H9 (cell line): ENCODE data around the gene AFG1L. TPM values are rescaled to one million over a fixed set of nuclear protein-coding genes. Genes with fewer than 3 reads are reported as not detected.

Experiments used
- DNase-seq: peaks from one replicate; pipeline ENCODE4 v3.0.0-alpha.2; 2017
- H2AFZ ChIP-seq: one replicate; pipeline ENCODE4 v1.6.1; 2013; ENCODE audit warnings: mild to moderate bottlenecking, low read length, control low read depth, moderate library complexity
- H2AK5ac ChIP-seq: 2 replicates; pipeline ENCODE4 v1.6.1; 2013; ENCODE audit warnings: low read length, control low read depth, mixed read lengths; ENCODE audit not compliant: insufficient read length
- H2BK120ac ChIP-seq: one replicate; pipeline ENCODE4 v1.6.1; 2013; ENCODE audit warnings: low read depth, mild to moderate bottlenecking, low read length, control low read depth, inconsistent platforms; ENCODE audit not compliant: poor library complexity, severe bottlenecking
- H2BK12ac ChIP-seq: 2 replicates; pipeline ENCODE4 v1.6.1; 2013; ENCODE audit warnings: low read length, control low read depth, mixed read lengths, low read depth; ENCODE audit not compliant: insufficient read length
- H2BK15ac ChIP-seq: 2 replicates; pipeline ENCODE4 v1.6.1; 2013; ENCODE audit warnings: low read depth, low read length, control low read depth
- H2BK20ac ChIP-seq: one replicate; pipeline ENCODE4 v1.6.1; 2013; ENCODE audit warnings: low read depth, mild to moderate bottlenecking, low read length, control low read depth, inconsistent platforms; ENCODE audit not compliant: poor library complexity, severe bottlenecking
- H2BK5ac ChIP-seq: 2 replicates; pipeline ENCODE4 v1.6.1; 2013; ENCODE audit warnings: low read length, control low read depth, mixed read lengths; ENCODE audit not compliant: insufficient read length
- H3K14ac ChIP-seq: 2 replicates; pipeline ENCODE4 v1.6.1; 2013; ENCODE audit warnings: low read length, control low read depth; ENCODE audit not compliant: insufficient read depth
- H3K18ac ChIP-seq: 2 replicates; pipeline ENCODE4 v1.6.1; 2013; ENCODE audit warnings: low read depth, mild to moderate bottlenecking, mixed read lengths, low read length, control low read depth; ENCODE audit not compliant: insufficient read length
- H3K23ac ChIP-seq: 2 replicates; pipeline ENCODE4 v1.6.1; 2013; ENCODE audit warnings: low read length, control low read depth, mixed read lengths, low read depth; ENCODE audit not compliant: insufficient read length
- H3K23me2 ChIP-seq: 2 replicates; pipeline ENCODE4 v1.6.1; 2013; ENCODE audit warnings: low read depth, mild to moderate bottlenecking, mixed read lengths, low read length, control low read depth; ENCODE audit not compliant: insufficient read length, poor library complexity, severe bottlenecking
- H3K27ac ChIP-seq: 2 replicates; pipeline ENCODE4 v1.5.1; 2013; ENCODE audit warnings: low read length, control low read depth, mixed read lengths, low read depth; ENCODE audit not compliant: insufficient read length
- H3K27me3 ChIP-seq: 2 replicates; pipeline ENCODE4 v1.6.1; 2013; ENCODE audit warnings: low read length, control low read depth, inconsistent platforms; ENCODE audit not compliant: insufficient read depth
- H3K4ac ChIP-seq: 2 replicates; pipeline ENCODE4 v1.6.1; 2013; ENCODE audit warnings: low read depth, mild to moderate bottlenecking, control low read depth, inconsistent platforms, low read length, moderate library complexity
- H3K4me1 ChIP-seq: 2 replicates; pipeline ENCODE4 v1.6.1; 2013; ENCODE audit warnings: low read length, control low read depth, inconsistent platforms; ENCODE audit not compliant: insufficient read depth
- H3K4me2 ChIP-seq: 2 replicates; pipeline ENCODE4 v1.6.1; 2013; ENCODE audit warnings: low read length, control low read depth, mixed read lengths; ENCODE audit not compliant: insufficient read length, insufficient read depth
- H3K56ac ChIP-seq: 2 replicates; pipeline ENCODE4 v1.6.1; 2013; ENCODE audit warnings: low read depth, mild to moderate bottlenecking, mixed read lengths, low read length, control low read depth; ENCODE audit not compliant: insufficient read length
- H3K79me1 ChIP-seq: 2 replicates; pipeline ENCODE4 v1.6.1; 2013; ENCODE audit warnings: low read depth, mild to moderate bottlenecking, moderate library complexity, low read length, control low read depth, inconsistent platforms; ENCODE audit not compliant: insufficient read depth, poor library complexity, severe bottlenecking
- H3K79me2 ChIP-seq: 2 replicates; pipeline ENCODE4 v1.6.1; 2013; ENCODE audit warnings: low read length, control low read depth, inconsistent platforms; ENCODE audit not compliant: insufficient read depth
- H3K9ac ChIP-seq: 2 replicates; pipeline ENCODE4 v1.6.1; 2013; ENCODE audit warnings: low read length, control low read depth, mixed read lengths; ENCODE audit not compliant: insufficient read length; ENCODE audit errors: extremely low read depth
- H3K9me3 ChIP-seq: one replicate; pipeline ENCODE4 v1.6.1; 2013; ENCODE audit warnings: low read depth, low read length, inconsistent platforms; ENCODE audit not compliant: control insufficient read depth
- H3T11ph ChIP-seq: one replicate; pipeline ENCODE4 v1.6.1; 2013; ENCODE audit warnings: mild to moderate bottlenecking, low read length, control low read depth, inconsistent platforms
- H4K20me1 ChIP-seq: one replicate; pipeline ENCODE4 v1.6.1; 2013; ENCODE audit not compliant: control insufficient read depth, insufficient read length, insufficient read depth
- H4K5ac ChIP-seq: 2 replicates; pipeline ENCODE4 v1.6.1; 2013; ENCODE audit warnings: low read depth, mild to moderate bottlenecking, mixed read lengths, low read length, control low read depth; ENCODE audit not compliant: insufficient read length
- H4K8ac ChIP-seq: replicated peaks from 2 replicates; pipeline ENCODE4 v1.6.1; 2013; ENCODE audit warnings: low read length, control low read depth, mixed read lengths, low read depth; ENCODE audit not compliant: insufficient read length
- H4K91ac ChIP-seq: 2 replicates; pipeline ENCODE4 v1.6.1; 2013; ENCODE audit warnings: low read depth, mild to moderate bottlenecking, moderate library complexity, mixed read lengths, low read length, control low read depth; ENCODE audit not compliant: insufficient read length
- H3K27ac Mint-ChIP-seq, 3 experiments: 2 replicates in 2 of 3; 3 replicates in 1 of 3; pipeline ENCODE4 v1.8.0; 2020 to 2021; ENCODE audit warnings: mixed read lengths in 3 of 3, mild to moderate bottlenecking in 1 of 3, moderate library complexity in 1 of 3
- H3K27me3 Mint-ChIP-seq: 2 replicates; pipeline ENCODE4 v1.8.0; 2021; ENCODE audit warnings: low read depth, mild to moderate bottlenecking, moderate library complexity, mixed read lengths
- H3K36me3 Mint-ChIP-seq, 3 experiments: 2 replicates in 2 of 3; 3 replicates in 1 of 3; pipeline ENCODE4 v1.8.0; 2020 to 2021; ENCODE audit warnings: low read depth in 3 of 3, mixed read lengths in 3 of 3; ENCODE audit not compliant: insufficient read depth in 1 of 3
- H3K4me1 Mint-ChIP-seq, 2 experiments: 2 replicates each; pipeline ENCODE4 v1.8.0; 2020; ENCODE audit warnings: mixed read lengths in 2 of 2
- H3K4me3 Mint-ChIP-seq, 2 experiments: 2 replicates in 1 of 2; 3 replicates in 1 of 2; pipeline ENCODE4 v1.8.0; 2020 to 2021; ENCODE audit warnings: mild to moderate bottlenecking in 2 of 2, mixed read lengths in 2 of 2, moderate library complexity in 1 of 2
- H3K9me3 Mint-ChIP-seq, 2 experiments: 2 replicates in 1 of 2; 3 replicates in 1 of 2; pipeline ENCODE4 v1.8.0; 2020; ENCODE audit warnings: mild to moderate bottlenecking in 2 of 2, mixed read lengths in 2 of 2, moderate library complexity in 1 of 2
- CTCF ChIP-seq: fragments of 200-600 bp; sonication (generic); conservative IDR thresholded peaks from 3 replicates; pipeline ENCODE4 v1.8.0; 2021; ENCODE audit warnings: antibody characterized with exemption, mild to moderate bottlenecking
- WGBS: extraction: QIAGEN DNeasy Blood & Tissue Kit; methylation state at CpG from one replicate; pipeline ENCODE4 v1.1.7; 2013; ENCODE audit warnings: missing lambda C conversion rate, low lambda C conversion rate, mixed read lengths; ENCODE audit not compliant: insufficient read length; ENCODE audit errors: extremely low coverage; 5-methylcytosine and 5-hydroxymethylcytosine counted together
- total RNA-seq: library from RNA; stranded (reverse); gene quantifications from 2 replicates; pipeline ENCODE4 v1.2.1, GENCODE V29; 2021

Gene AFG1L
- total RNA-seq, 1 experiment from 2014 or later = 4.7 TPM

- Histone ChIP-seq H2BK120ac (no peak overlapping the region), H3K4ac (no peak overlapping the region), H2BK12ac (no peak overlapping the region), H4K91ac (no peak overlapping the region), H3K27ac (no peak overlapping the region), H3K14ac (no peak overlapping the region), H3K23ac (no peak overlapping the region), H3K79me1 (no peaks in the 10 kb centered on the region), H2BK15ac (no peak overlapping the region), H3K9me3 (no peaks in the 10 kb centered on the region), H3K79me2 (no peaks in the 10 kb centered on the region), H2BK20ac (no peak overlapping the region), H2AFZ (no peak overlapping the region), H3T11ph (no peak overlapping the region), H3K27me3 (no peaks in the 10 kb centered on the region), H4K8ac (no peak overlapping the region), H4K5ac (no peak overlapping the region), H3K9ac (no peak overlapping the region), H3K4me2 (no peak overlapping the region), H3K18ac (no peak overlapping the region), H3K23me2 (no peaks in the 10 kb centered on the region), H2AK5ac (no peak overlapping the region), H3K4me1 (peaks cover 4% of the 10 kb centered on the region; the same call in 1 of the 2 replicates), H3K56ac (no peak overlapping the region), H4K20me1 (no peaks in the 10 kb centered on the region), H2BK5ac (no peak overlapping the region)
- Mint-ChIP-seq H3K4me1 (peaks cover 11 to 13% of the 10 kb centered on the region in 2 experiments), H3K36me3 (no peaks in the 10 kb centered on the region; a peak in 1 of 7 replicates), H3K4me3 (no peak overlapping the region), H3K27me3 (no peaks in the 10 kb centered on the region; the same call in 1 of the 2 replicates), H3K27ac (peak overlapping the region in 1 of 3 experiments; percentile 4; a peak in 1 of 7 replicates), H3K9me3 (no peaks in the 10 kb centered on the region)
- whole genome bisulfite sequencing = no CpG with 5 or more reads among the region's 3 CpGs
- TF ChIP-seq CTCF = no peak
- no peak for DNase-seq
These were observed 158.8 kb downstream of the AFG1L start for GRCh38 chr6:108453601-108454185.
